Panc1 (cell line): ENCODE measurements around the gene EEF1AKMT1.

Experiments used
- CTCF ChIP-seq: fragments of 450-650 bp; IDR thresholded peaks from 2 replicates; pipeline ENCODE4 v1.5.1; 2017; ENCODE audit warnings: mild to moderate bottlenecking
- POLR2AphosphoS5 ChIP-seq: IDR thresholded peaks from 2 replicates; pipeline ENCODE4 v1.6.1; 2012; ENCODE audit warnings: mild to moderate bottlenecking, low read depth, low read length, moderate library complexity
- REST ChIP-seq, 2 experiments: IDR thresholded peaks; 2 replicates each; pipeline ENCODE4 v1.6.1; 2011 to 2012; ENCODE audit warnings: low read depth in 2 of 2, control low read depth in 1 of 2, low read length in 1 of 2, mild to moderate bottlenecking in 1 of 2, moderate library complexity in 1 of 2; ENCODE audit not compliant: insufficient read depth in 1 of 2
- SIN3A ChIP-seq: IDR thresholded peaks from 2 replicates; pipeline ENCODE4 v1.6.1; 2012; ENCODE audit warnings: low read depth, mild to moderate bottlenecking, low read length, moderate library complexity, borderline replicate concordance; ENCODE audit not compliant: insufficient read depth
- TCF7L2 ChIP-seq: IDR thresholded peaks from 2 replicates; pipeline ENCODE4 v1.6.1; 2011; ENCODE audit warnings: mild to moderate bottlenecking, low read depth, low read length, inconsistent platforms

- TF ChIP-seq CTCF (no peak), TCF7L2 (no peak), POLR2AphosphoS5 (no peak), REST (IDR thresholded peaks at IDR 0.05; ENCODE audit: insufficient read depth in 1 of 2, low read depth in 2 of 2, low read length in 1 of 2) (no peak), SIN3A (no peak)
These were observed 6.3 kb downstream of the EEF1AKMT1 start for GRCh38 chr13:20767309-20767943.
